ENCODE data around the gene PIGP. TPM values are rescaled to one million over a fixed set of nuclear protein-coding genes. Genes with fewer than 3 reads are reported as not detected.

Gene PIGP
- total and polyA plus RNA-seq, 2 of the 13 experiments (the other 11 are each of a cell fraction or from before 2014, with no cell fraction given), result 14.8 to 33.4 TPM

DNA sequence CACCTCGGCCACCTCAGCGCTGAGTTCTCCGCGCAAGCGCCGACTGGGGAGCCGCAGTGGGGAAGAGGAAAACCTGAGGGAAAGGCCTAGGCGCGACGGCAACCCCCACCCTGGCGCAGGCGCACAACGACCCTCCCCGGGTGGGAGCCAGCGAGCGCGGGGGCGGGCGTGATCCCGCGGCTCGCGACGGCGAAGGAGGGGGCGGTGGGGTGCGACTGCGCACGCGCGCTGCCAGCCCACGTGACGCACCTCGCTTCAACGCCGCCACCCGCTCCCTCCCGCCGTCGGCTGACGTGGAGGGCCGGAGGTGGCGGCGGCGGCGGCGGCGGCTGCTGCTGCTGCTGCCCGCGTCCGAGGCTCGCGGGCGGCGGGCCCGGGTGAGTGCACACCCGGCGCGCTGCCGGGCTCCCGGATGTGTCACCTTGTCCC lies at the start of gene PIGP, which contains the start of gene TTC3 (continued):
- TF ChIP-seq ZSCAN21 (CRISPR knock-in tag; IDR thresholded peaks at IDR 0.05; ENCODE audit: borderline replicate concordance), result peak; percentile 19; the same call in 1 of the 2 replicates
- 0 out of 2 replicates have a peak, but pooled peaks have one; percentile 28 for TF ChIP-seq MXD4 (CRISPR knock-in tag; IDR thresholded peaks at IDR 0.05)
- peak; percentile 60; the same call in 1 of the 2 replicates for TF ChIP-seq GATAD1 (CRISPR knock-in tag; IDR thresholded peaks at IDR 0.05)
- peak; percentile 92 for TF ChIP-seq ZFY (CRISPR knock-in tag; IDR thresholded peaks at IDR 0.05)
- TF ChIP-seq CCDC6 (CRISPR knock-in tag; IDR thresholded peaks at IDR 0.05), result peak; percentile 45; the same call in 1 of the 2 replicates
- TF ChIP-seq ERF (CRISPR knock-in tag; IDR thresholded peaks at IDR 0.05), result peak; percentile 24; the same call in 1 of the 2 replicates
- peak; percentile 18; the same call in 1 of the 2 replicates for TF ChIP-seq ZNF224 (CRISPR knock-in tag; IDR thresholded peaks at IDR 0.05)
- TF ChIP-seq ZNF776 (CRISPR knock-in tag; IDR thresholded peaks at IDR 0.05), result peak; percentile 57; the same call in 1 of the 2 replicates
- peak; percentile 68; the same call in 1 of the 2 replicates for TF ChIP-seq CREB1 (IDR thresholded peaks at IDR 0.05)
- no peak for TF ChIP-seq CREB1 (CRISPR knock-in tag; IDR thresholded peaks at IDR 0.05)
- TF ChIP-seq, protein P1, sequence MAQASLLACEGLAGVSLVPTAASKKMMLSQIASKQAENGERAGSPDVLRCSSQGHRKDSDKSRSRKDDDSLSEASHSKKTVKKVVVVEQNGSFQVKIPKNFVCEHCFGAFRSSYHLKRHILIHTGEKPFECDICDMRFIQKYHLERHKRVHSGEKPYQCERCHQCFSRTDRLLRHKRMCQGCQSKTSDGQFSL (CRISPR knock-in tag; IDR thresholded peaks at IDR 0.05), result peak; percentile 92; the same call in 1 of the 2 replicates
- TF ChIP-seq PITX1 (CRISPR knock-in tag; IDR thresholded peaks at IDR 0.05), result no peak
- TF ChIP-seq, protein P2, sequence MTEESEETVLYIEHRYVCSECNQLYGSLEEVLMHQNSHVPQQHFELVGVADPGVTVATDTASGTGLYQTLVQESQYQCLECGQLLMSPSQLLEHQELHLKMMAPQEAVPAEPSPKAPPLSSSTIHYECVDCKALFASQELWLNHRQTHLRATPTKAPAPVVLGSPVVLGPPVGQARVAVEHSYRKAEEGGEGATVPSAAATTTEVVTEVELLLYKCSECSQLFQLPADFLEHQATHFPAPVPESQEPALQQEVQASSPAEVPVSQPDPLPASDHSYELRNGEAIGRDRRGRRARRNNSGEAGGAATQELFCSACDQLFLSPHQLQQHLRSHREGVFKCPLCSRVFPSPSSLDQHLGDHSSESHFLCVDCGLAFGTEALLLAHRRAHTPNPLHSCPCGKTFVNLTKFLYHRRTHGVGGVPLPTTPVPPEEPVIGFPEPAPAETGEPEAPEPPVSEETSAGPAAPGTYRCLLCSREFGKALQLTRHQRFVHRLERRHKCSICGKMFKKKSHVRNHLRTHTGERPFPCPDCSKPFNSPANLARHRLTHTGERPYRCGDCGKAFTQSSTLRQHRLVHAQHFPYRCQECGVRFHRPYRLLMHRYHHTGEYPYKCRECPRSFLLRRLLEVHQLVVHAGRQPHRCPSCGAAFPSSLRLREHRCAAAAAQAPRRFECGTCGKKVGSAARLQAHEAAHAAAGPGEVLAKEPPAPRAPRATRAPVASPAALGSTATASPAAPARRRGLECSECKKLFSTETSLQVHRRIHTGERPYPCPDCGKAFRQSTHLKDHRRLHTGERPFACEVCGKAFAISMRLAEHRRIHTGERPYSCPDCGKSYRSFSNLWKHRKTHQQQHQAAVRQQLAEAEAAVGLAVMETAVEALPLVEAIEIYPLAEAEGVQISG (CRISPR knock-in tag; IDR thresholded peaks at IDR 0.05), result peak; percentile 8; the same call in 1 of the 2 replicates
- TF ChIP-seq PHF21A (CRISPR knock-in tag; IDR thresholded peaks at IDR 0.05), result peak; percentile 63
- TF ChIP-seq, protein P3, sequence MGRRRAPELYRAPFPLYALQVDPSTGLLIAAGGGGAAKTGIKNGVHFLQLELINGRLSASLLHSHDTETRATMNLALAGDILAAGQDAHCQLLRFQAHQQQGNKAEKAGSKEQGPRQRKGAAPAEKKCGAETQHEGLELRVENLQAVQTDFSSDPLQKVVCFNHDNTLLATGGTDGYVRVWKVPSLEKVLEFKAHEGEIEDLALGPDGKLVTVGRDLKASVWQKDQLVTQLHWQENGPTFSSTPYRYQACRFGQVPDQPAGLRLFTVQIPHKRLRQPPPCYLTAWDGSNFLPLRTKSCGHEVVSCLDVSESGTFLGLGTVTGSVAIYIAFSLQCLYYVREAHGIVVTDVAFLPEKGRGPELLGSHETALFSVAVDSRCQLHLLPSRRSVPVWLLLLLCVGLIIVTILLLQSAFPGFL (CRISPR knock-in tag; IDR thresholded peaks at IDR 0.05), result no peak
- TF ChIP-seq ZSCAN29 (CRISPR knock-in tag; conservative IDR thresholded peaks at IDR 0.05), result no peak
- TF ChIP-seq, protein P4, sequence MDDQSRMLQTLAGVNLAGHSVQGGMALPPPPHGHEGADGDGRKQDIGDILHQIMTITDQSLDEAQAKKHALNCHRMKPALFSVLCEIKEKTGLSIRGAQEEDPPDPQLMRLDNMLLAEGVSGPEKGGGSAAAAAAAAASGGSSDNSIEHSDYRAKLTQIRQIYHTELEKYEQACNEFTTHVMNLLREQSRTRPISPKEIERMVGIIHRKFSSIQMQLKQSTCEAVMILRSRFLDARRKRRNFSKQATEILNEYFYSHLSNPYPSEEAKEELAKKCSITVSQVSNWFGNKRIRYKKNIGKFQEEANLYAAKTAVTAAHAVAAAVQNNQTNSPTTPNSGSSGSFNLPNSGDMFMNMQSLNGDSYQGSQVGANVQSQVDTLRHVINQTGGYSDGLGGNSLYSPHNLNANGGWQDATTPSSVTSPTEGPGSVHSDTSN (CRISPR knock-in tag; IDR thresholded peaks at IDR 0.05; ENCODE audit: borderline replicate concordance), result peak; percentile 74; the same call in 1 of the 2 replicates
- TF ChIP-seq SNRNP70 (IDR thresholded peaks at IDR 0.05; ENCODE audit: low read depth, low read length), result no peak
- peak; percentile 92 for TF ChIP-seq ZNF431 (CRISPR knock-in tag; IDR thresholded peaks at IDR 0.05; ENCODE audit: borderline replicate concordance, low read depth)
- TF ChIP-seq NCOA2 (CRISPR knock-in tag; IDR thresholded peaks at IDR 0.05), result no peak
- peak; percentile 43; the same call in 1 of the 2 replicates for TF ChIP-seq SMAD3 (CRISPR knock-in tag; IDR thresholded peaks at IDR 0.05)
- TF ChIP-seq, protein P5, sequence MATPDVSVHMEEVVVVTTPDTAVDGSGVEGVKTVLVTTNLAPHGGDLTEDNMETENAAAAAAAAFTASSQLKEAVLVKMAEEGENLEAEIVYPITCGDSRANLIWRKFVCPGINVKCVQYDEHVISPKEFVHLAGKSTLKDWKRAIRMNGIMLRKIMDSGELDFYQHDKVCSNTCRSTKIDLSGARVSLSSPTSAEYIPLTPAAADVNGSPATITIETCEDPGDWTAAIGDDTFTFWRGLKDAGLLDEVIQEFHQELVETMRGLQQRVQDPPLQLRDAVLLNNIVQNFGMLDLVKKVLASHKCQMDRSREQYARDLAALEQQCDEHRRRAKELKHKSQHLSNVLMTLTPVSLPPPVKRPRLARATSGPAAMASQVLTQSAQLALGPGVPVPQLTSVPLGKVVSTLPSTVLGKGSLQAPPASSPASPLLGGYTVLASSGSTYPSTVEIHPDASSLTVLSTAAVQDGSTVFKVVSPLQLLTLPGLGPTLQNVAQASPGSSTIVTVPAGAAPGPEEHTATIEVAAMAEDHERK (CRISPR knock-in tag; IDR thresholded peaks at IDR 0.05; ENCODE audit: low read depth), result no peak
- TF ChIP-seq, protein P6, sequence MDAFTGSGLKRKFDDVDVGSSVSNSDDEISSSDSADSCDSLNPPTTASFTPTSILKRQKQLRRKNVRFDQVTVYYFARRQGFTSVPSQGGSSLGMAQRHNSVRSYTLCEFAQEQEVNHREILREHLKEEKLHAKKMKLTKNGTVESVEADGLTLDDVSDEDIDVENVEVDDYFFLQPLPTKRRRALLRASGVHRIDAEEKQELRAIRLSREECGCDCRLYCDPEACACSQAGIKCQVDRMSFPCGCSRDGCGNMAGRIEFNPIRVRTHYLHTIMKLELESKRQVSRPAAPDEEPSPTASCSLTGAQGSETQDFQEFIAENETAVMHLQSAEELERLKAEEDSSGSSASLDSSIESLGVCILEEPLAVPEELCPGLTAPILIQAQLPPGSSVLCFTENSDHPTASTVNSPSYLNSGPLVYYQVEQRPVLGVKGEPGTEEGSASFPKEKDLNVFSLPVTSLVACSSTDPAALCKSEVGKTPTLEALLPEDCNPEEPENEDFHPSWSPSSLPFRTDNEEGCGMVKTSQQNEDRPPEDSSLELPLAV (CRISPR knock-in tag; conservative IDR thresholded peaks at IDR 0.05; ENCODE audit: low read depth), result 0 out of 2 replicates have a peak, but pooled peaks have one; percentile 57
